ENCODE measurements around the gene HTR1A.

GRCh38 chr5:63959177-63959982 is 2.9 kb downstream of the HTR1A start:
- no peak for TF ChIP-seq EP300 (IDR thresholded peaks at IDR 0.05)
- no peak for TF ChIP-seq SMC3 (IDR thresholded peaks at IDR 0.05)
- TF ChIP-seq CTCF (IDR thresholded peaks at IDR 0.05): no peak
- no peak for TF ChIP-seq MAFK (IDR thresholded peaks at IDR 0.05; ENCODE audit: partially characterized antibody)
- no peak for TF ChIP-seq SREBF2 (IDR thresholded peaks at IDR 0.05)
- no peak for TF ChIP-seq BHLHE40 (IDR thresholded peaks at IDR 0.05; ENCODE audit: low read depth, low read length)
- no peak for TF ChIP-seq HDAC2 (IDR thresholded peaks at IDR 0.05)
- no peak for TF ChIP-seq POLR2A (IDR thresholded peaks at IDR 0.05; ENCODE audit: low read length)
- TF ChIP-seq MAZ (IDR thresholded peaks at IDR 0.05; ENCODE audit: borderline replicate concordance, low read depth, low read length): no peak
- no peak for TF ChIP-seq KDM1A (IDR thresholded peaks at IDR 0.05; ENCODE audit: low read depth)
- no peak for TF ChIP-seq MAX (IDR thresholded peaks at IDR 0.05)
- no peak for TF ChIP-seq ATOH8 (CRISPR knock-in tag; IDR thresholded peaks at IDR 0.05; ENCODE audit: low read depth)
- TF ChIP-seq ESRRA (IDR thresholded peaks at IDR 0.05; ENCODE audit: borderline replicate concordance, low read length): no peak
- TF ChIP-seq, protein P1, sequence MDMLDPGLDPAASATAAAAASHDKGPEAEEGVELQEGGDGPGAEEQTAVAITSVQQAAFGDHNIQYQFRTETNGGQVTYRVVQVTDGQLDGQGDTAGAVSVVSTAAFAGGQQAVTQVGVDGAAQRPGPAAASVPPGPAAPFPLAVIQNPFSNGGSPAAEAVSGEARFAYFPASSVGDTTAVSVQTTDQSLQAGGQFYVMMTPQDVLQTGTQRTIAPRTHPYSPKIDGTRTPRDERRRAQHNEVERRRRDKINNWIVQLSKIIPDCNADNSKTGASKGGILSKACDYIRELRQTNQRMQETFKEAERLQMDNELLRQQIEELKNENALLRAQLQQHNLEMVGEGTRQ (IDR thresholded peaks at IDR 0.05): no peak

All from A549 (cell line).